GM18505 (cell line): ENCODE data around the gene RPP38.
A peak's percentile ranks its signal among the peaks of the same experiment; 100 is the strongest.

Source experiments
- ATAC-seq: cut with Tn5 transposase; IDR thresholded peaks from one replicate; pipeline ENCODE4 v1.9.1; 2021; ENCODE audit not compliant: unreplicated experiment
- POLR2A ChIP-seq: IDR thresholded peaks from 4 replicates; pipeline ENCODE4 v1.6.1; 2011; ENCODE audit warnings: borderline replicate concordance; ENCODE audit not compliant: insufficient read depth, insufficient read length; ENCODE audit errors: extremely low read depth

The RPP38 gene

GRCh38 chr10:15097011-15097812 lies at the start of gene RPP38:
Gene RPP38 (plus strand): TSS chr10:15097355. CDS start chr10:15103315, 5,960 bp downstream.
- ATAC-seq: peak; percentile 82

GRCh38 chr10:15049533-15049932 lies 47.6 kb upstream of the RPP38 start:
- ATAC-seq: no peak
- TF ChIP-seq POLR2A: no peak

More at GRCh38 chr10:15097011-15097812, at the start of gene RPP38:
- peak; percentile 97 for TF ChIP-seq POLR2A

GRCh38 chr10:15052121-15052520 lies 45.0 kb upstream of the RPP38 start:
- ATAC-seq: no peak
- no peak for TF ChIP-seq POLR2A

GRCh38 chr10:15053061-15053460 lies 44.1 kb upstream of the RPP38 start:
- TF ChIP-seq POLR2A: no peak
- ATAC-seq: no peak

- no peak for ATAC-seq
- TF ChIP-seq POLR2A: no peak
Measured at GRCh38 chr10:15058689-15059088, 38.5 kb upstream of the RPP38 start.

- ATAC-seq: no peak
- TF ChIP-seq POLR2A: no peak
Measured at GRCh38 chr10:15059914-15060313, 37.2 kb upstream of the RPP38 start.

- TF ChIP-seq POLR2A: no peak
- ATAC-seq: no peak
Measured at GRCh38 chr10:15060638-15061037, 36.5 kb upstream of the RPP38 start.

- no peak for ATAC-seq
- TF ChIP-seq POLR2A: no peak
Measured at GRCh38 chr10:15067154-15067553, 30.0 kb upstream of the RPP38 start.

- ATAC-seq: no peak
- no peak for TF ChIP-seq POLR2A
Measured at GRCh38 chr10:15068802-15069201, 28.4 kb upstream of the RPP38 start.

- no peak for TF ChIP-seq POLR2A
- ATAC-seq: no peak
Measured at GRCh38 chr10:15069230-15069629, 27.9 kb upstream of the RPP38 start.

- TF ChIP-seq POLR2A: no peak
- no peak for ATAC-seq
Measured at GRCh38 chr10:15072358-15072757, 24.8 kb upstream of the RPP38 start.

- ATAC-seq: no peak
- no peak for TF ChIP-seq POLR2A
Measured at GRCh38 chr10:15075421-15075820, 21.7 kb upstream of the RPP38 start.

- TF ChIP-seq POLR2A: no peak
- ATAC-seq: no peak
Measured at GRCh38 chr10:15083674-15084501, 13.3 kb upstream of the RPP38 start.

GRCh38 chr10:15084502-15084922 lies 12.6 kb upstream of the RPP38 start:
- TF ChIP-seq POLR2A: no peak
- no peak for ATAC-seq
